ENCODE measurements around the gene PTH1R.

- TF ChIP-seq, protein P1, sequence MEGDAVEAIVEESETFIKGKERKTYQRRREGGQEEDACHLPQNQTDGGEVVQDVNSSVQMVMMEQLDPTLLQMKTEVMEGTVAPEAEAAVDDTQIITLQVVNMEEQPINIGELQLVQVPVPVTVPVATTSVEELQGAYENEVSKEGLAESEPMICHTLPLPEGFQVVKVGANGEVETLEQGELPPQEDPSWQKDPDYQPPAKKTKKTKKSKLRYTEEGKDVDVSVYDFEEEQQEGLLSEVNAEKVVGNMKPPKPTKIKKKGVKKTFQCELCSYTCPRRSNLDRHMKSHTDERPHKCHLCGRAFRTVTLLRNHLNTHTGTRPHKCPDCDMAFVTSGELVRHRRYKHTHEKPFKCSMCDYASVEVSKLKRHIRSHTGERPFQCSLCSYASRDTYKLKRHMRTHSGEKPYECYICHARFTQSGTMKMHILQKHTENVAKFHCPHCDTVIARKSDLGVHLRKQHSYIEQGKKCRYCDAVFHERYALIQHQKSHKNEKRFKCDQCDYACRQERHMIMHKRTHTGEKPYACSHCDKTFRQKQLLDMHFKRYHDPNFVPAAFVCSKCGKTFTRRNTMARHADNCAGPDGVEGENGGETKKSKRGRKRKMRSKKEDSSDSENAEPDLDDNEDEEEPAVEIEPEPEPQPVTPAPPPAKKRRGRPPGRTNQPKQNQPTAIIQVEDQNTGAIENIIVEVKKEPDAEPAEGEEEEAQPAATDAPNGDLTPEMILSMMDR (conservative IDR thresholded peaks at IDR 0.05 in 1 of 2, IDR thresholded peaks at IDR 0.05 in 1 of 2; ENCODE audit: low read depth in 1 of 2, low read length in 2 of 2): no peak
- TF ChIP-seq EZH2 (IDR thresholded peaks at IDR 0.05; ENCODE audit: low read length, missing control alignments): no peak
Observed at GRCh38 chr3:46944191-46944590, 66.7 kb downstream of the PTH1R start.
